H9 (cell line): ENCODE results near the gene ALPG. TPM values are rescaled to one million over a fixed set of nuclear protein-coding genes. Genes with fewer than 3 reads are reported as not detected.
A peak's percentile ranks its signal among the peaks of the same experiment; 100 is the strongest.

Source experiments
- DNase-seq: peaks from one replicate; pipeline ENCODE4 v3.0.0-alpha.2; 2017
- H2AFZ ChIP-seq: one replicate; pipeline ENCODE4 v1.6.1; 2013; ENCODE audit warnings: mild to moderate bottlenecking, low read length, control low read depth, moderate library complexity
- H2AK5ac ChIP-seq: 2 replicates; pipeline ENCODE4 v1.6.1; 2013; ENCODE audit warnings: low read length, control low read depth, mixed read lengths; ENCODE audit not compliant: insufficient read length
- H2BK120ac ChIP-seq: one replicate; pipeline ENCODE4 v1.6.1; 2013; ENCODE audit warnings: low read depth, mild to moderate bottlenecking, low read length, control low read depth, inconsistent platforms; ENCODE audit not compliant: poor library complexity, severe bottlenecking
- H2BK12ac ChIP-seq: 2 replicates; pipeline ENCODE4 v1.6.1; 2013; ENCODE audit warnings: low read length, control low read depth, mixed read lengths, low read depth; ENCODE audit not compliant: insufficient read length
- H2BK15ac ChIP-seq: 2 replicates; pipeline ENCODE4 v1.6.1; 2013; ENCODE audit warnings: low read depth, low read length, control low read depth
- H2BK20ac ChIP-seq: one replicate; pipeline ENCODE4 v1.6.1; 2013; ENCODE audit warnings: low read depth, mild to moderate bottlenecking, low read length, control low read depth, inconsistent platforms; ENCODE audit not compliant: poor library complexity, severe bottlenecking
- H2BK5ac ChIP-seq: 2 replicates; pipeline ENCODE4 v1.6.1; 2013; ENCODE audit warnings: low read length, control low read depth, mixed read lengths; ENCODE audit not compliant: insufficient read length
- H3K14ac ChIP-seq: 2 replicates; pipeline ENCODE4 v1.6.1; 2013; ENCODE audit warnings: low read length, control low read depth; ENCODE audit not compliant: insufficient read depth
- H3K18ac ChIP-seq: 2 replicates; pipeline ENCODE4 v1.6.1; 2013; ENCODE audit warnings: low read depth, mild to moderate bottlenecking, mixed read lengths, low read length, control low read depth; ENCODE audit not compliant: insufficient read length
- H3K23ac ChIP-seq: 2 replicates; pipeline ENCODE4 v1.6.1; 2013; ENCODE audit warnings: low read length, control low read depth, mixed read lengths, low read depth; ENCODE audit not compliant: insufficient read length
- H3K23me2 ChIP-seq: 2 replicates; pipeline ENCODE4 v1.6.1; 2013; ENCODE audit warnings: low read depth, mild to moderate bottlenecking, mixed read lengths, low read length, control low read depth; ENCODE audit not compliant: insufficient read length, poor library complexity, severe bottlenecking
- H3K27ac ChIP-seq: 2 replicates; pipeline ENCODE4 v1.5.1; 2013; ENCODE audit warnings: low read length, control low read depth, mixed read lengths, low read depth; ENCODE audit not compliant: insufficient read length
- H3K27me3 ChIP-seq: 2 replicates; pipeline ENCODE4 v1.6.1; 2013; ENCODE audit warnings: low read length, control low read depth, inconsistent platforms; ENCODE audit not compliant: insufficient read depth
- H3K4ac ChIP-seq: 2 replicates; pipeline ENCODE4 v1.6.1; 2013; ENCODE audit warnings: low read depth, mild to moderate bottlenecking, control low read depth, inconsistent platforms, low read length, moderate library complexity
- H3K4me1 ChIP-seq: 2 replicates; pipeline ENCODE4 v1.6.1; 2013; ENCODE audit warnings: low read length, control low read depth, inconsistent platforms; ENCODE audit not compliant: insufficient read depth
- H3K4me2 ChIP-seq: 2 replicates; pipeline ENCODE4 v1.6.1; 2013; ENCODE audit warnings: low read length, control low read depth, mixed read lengths; ENCODE audit not compliant: insufficient read length, insufficient read depth
- H3K56ac ChIP-seq: 2 replicates; pipeline ENCODE4 v1.6.1; 2013; ENCODE audit warnings: low read depth, mild to moderate bottlenecking, mixed read lengths, low read length, control low read depth; ENCODE audit not compliant: insufficient read length
- H3K79me1 ChIP-seq: 2 replicates; pipeline ENCODE4 v1.6.1; 2013; ENCODE audit warnings: low read depth, mild to moderate bottlenecking, moderate library complexity, low read length, control low read depth, inconsistent platforms; ENCODE audit not compliant: insufficient read depth, poor library complexity, severe bottlenecking
- H3K79me2 ChIP-seq: 2 replicates; pipeline ENCODE4 v1.6.1; 2013; ENCODE audit warnings: low read length, control low read depth, inconsistent platforms; ENCODE audit not compliant: insufficient read depth
- H3K9ac ChIP-seq: 2 replicates; pipeline ENCODE4 v1.6.1; 2013; ENCODE audit warnings: low read length, control low read depth, mixed read lengths; ENCODE audit not compliant: insufficient read length; ENCODE audit errors: extremely low read depth
- H3K9me3 ChIP-seq: one replicate; pipeline ENCODE4 v1.6.1; 2013; ENCODE audit warnings: low read depth, low read length, inconsistent platforms; ENCODE audit not compliant: control insufficient read depth
- H3T11ph ChIP-seq: one replicate; pipeline ENCODE4 v1.6.1; 2013; ENCODE audit warnings: mild to moderate bottlenecking, low read length, control low read depth, inconsistent platforms
- H4K20me1 ChIP-seq: one replicate; pipeline ENCODE4 v1.6.1; 2013; ENCODE audit not compliant: control insufficient read depth, insufficient read length, insufficient read depth
- H4K5ac ChIP-seq: 2 replicates; pipeline ENCODE4 v1.6.1; 2013; ENCODE audit warnings: low read depth, mild to moderate bottlenecking, mixed read lengths, low read length, control low read depth; ENCODE audit not compliant: insufficient read length
- H4K8ac ChIP-seq: replicated peaks from 2 replicates; pipeline ENCODE4 v1.6.1; 2013; ENCODE audit warnings: low read length, control low read depth, mixed read lengths, low read depth; ENCODE audit not compliant: insufficient read length
- H4K91ac ChIP-seq: 2 replicates; pipeline ENCODE4 v1.6.1; 2013; ENCODE audit warnings: low read depth, mild to moderate bottlenecking, moderate library complexity, mixed read lengths, low read length, control low read depth; ENCODE audit not compliant: insufficient read length
- H3K27ac Mint-ChIP-seq, 3 experiments: 2 replicates in 2 of 3; 3 replicates in 1 of 3; pipeline ENCODE4 v1.8.0; 2020 to 2021; ENCODE audit warnings: mixed read lengths in 3 of 3, mild to moderate bottlenecking in 1 of 3, moderate library complexity in 1 of 3
- H3K27me3 Mint-ChIP-seq: 2 replicates; pipeline ENCODE4 v1.8.0; 2021; ENCODE audit warnings: low read depth, mild to moderate bottlenecking, moderate library complexity, mixed read lengths
- H3K36me3 Mint-ChIP-seq, 3 experiments: 2 replicates in 2 of 3; 3 replicates in 1 of 3; pipeline ENCODE4 v1.8.0; 2020 to 2021; ENCODE audit warnings: low read depth in 3 of 3, mixed read lengths in 3 of 3; ENCODE audit not compliant: insufficient read depth in 1 of 3
- H3K4me1 Mint-ChIP-seq, 2 experiments: 2 replicates each; pipeline ENCODE4 v1.8.0; 2020; ENCODE audit warnings: mixed read lengths in 2 of 2
- H3K4me3 Mint-ChIP-seq, 2 experiments: 2 replicates in 1 of 2; 3 replicates in 1 of 2; pipeline ENCODE4 v1.8.0; 2020 to 2021; ENCODE audit warnings: mild to moderate bottlenecking in 2 of 2, mixed read lengths in 2 of 2, moderate library complexity in 1 of 2
- H3K9me3 Mint-ChIP-seq, 2 experiments: 2 replicates in 1 of 2; 3 replicates in 1 of 2; pipeline ENCODE4 v1.8.0; 2020; ENCODE audit warnings: mild to moderate bottlenecking in 2 of 2, mixed read lengths in 2 of 2, moderate library complexity in 1 of 2
- CTCF ChIP-seq: fragments of 200-600 bp; sonication (generic); conservative IDR thresholded peaks from 3 replicates; pipeline ENCODE4 v1.8.0; 2021; ENCODE audit warnings: antibody characterized with exemption, mild to moderate bottlenecking
- WGBS: extraction: QIAGEN DNeasy Blood & Tissue Kit; methylation state at CpG from one replicate; pipeline ENCODE4 v1.1.7; 2013; ENCODE audit warnings: missing lambda C conversion rate, low lambda C conversion rate, mixed read lengths; ENCODE audit not compliant: insufficient read length; ENCODE audit errors: extremely low coverage; 5-methylcytosine and 5-hydroxymethylcytosine counted together
- total RNA-seq: library from RNA; stranded (reverse); gene quantifications from 2 replicates; pipeline ENCODE4 v1.2.1, GENCODE V29; 2021

Gene ALPG
- total RNA-seq, 1 experiment from 2014 or later = 1.3 TPM

- no peak overlapping the region for H3K56ac ChIP-seq
- H4K20me1 ChIP-seq = no peaks in the 10 kb centered on the region
- no peak overlapping the region for H3K23ac ChIP-seq
- peak overlapping the region; percentile 71 for H3K4me2 ChIP-seq
- peaks cover 23% of the 10 kb centered on the region for H3K23me2 ChIP-seq
- H3T11ph ChIP-seq = no peak overlapping the region
- no peak overlapping the region for H4K5ac ChIP-seq
- H3K27ac ChIP-seq = no peak overlapping the region
- peak overlapping the region; percentile 69 for H3K14ac ChIP-seq
- H3K79me1 ChIP-seq = no peaks in the 10 kb centered on the region
- H3K27me3 ChIP-seq = peaks cover 38% of the 10 kb centered on the region; the same call in 1 of the 2 replicates
- no peak overlapping the region for H2BK5ac ChIP-seq
- no peak overlapping the region for H2BK120ac ChIP-seq
- no peak overlapping the region for H3K27ac Mint-ChIP-seq
- no peak for DNase-seq
- H3K79me2 ChIP-seq = no peaks in the 10 kb centered on the region
- H3K18ac ChIP-seq = peak overlapping the region; percentile 73
- H2BK15ac ChIP-seq = no peak overlapping the region; the same call in 1 of the 2 replicates
- no peak overlapping the region for H4K91ac ChIP-seq
- no peak overlapping the region for H3K4ac ChIP-seq
- H2BK20ac ChIP-seq = no peak overlapping the region
- no peak overlapping the region for H2AFZ ChIP-seq
- TF ChIP-seq CTCF = no peak
- no peak overlapping the region for H4K8ac ChIP-seq
- peaks cover 87% of the 10 kb centered on the region for H3K27me3 Mint-ChIP-seq
- no CpG with 5 or more reads among the region's 42 CpGs for WGBS
- peak overlapping the region; percentile 64 to 78 for H3K4me3 Mint-ChIP-seq
- H2BK12ac ChIP-seq = no peak overlapping the region
- H3K36me3 Mint-ChIP-seq = peaks cover 1 to 43% (median 9%) of the 10 kb centered on the region in 3 experiments; a peak in 5 of 7 replicates
- peaks cover 2 to 3% of the 10 kb centered on the region in 2 experiments; a peak in 2 of 5 replicates for H3K9me3 Mint-ChIP-seq
- no peak overlapping the region for H2AK5ac ChIP-seq
- peak overlapping the region; percentile 31 for H3K9ac ChIP-seq
- no peaks in the 10 kb centered on the region for H3K4me1 ChIP-seq
- no peaks in the 10 kb centered on the region for H3K9me3 ChIP-seq
- H3K4me1 Mint-ChIP-seq = peaks cover 30 to 36% of the 10 kb centered on the region in 2 experiments
These were observed 18.2 kb upstream of the ALPG start for GRCh38 chr2:232388324-232388891.
